SU-DHL-6 (cell line): Measurements from ENCODE around the gene BBLN.

Experiments
- CTCF ChIP-seq: fragments of 200-600 bp; sonication (generic); IDR thresholded peaks from one replicate; pipeline ENCODE4 v1.5.1; 2017; ENCODE audit warnings: antibody characterized with exemption, mild to moderate bottlenecking, low read length, moderate library complexity; ENCODE audit not compliant: insufficient read depth, poor library complexity, severe bottlenecking
- EZH2phosphoT487 ChIP-seq: fragments of 200-600 bp; sonication (generic), shearing (Covaris generic); conservative IDR thresholded peaks from 2 replicates; pipeline ENCODE4 v1.6.1; 2018; ENCODE audit warnings: mild to moderate bottlenecking, antibody characterized with exemption, low read length, moderate library complexity, mixed read lengths

- TF ChIP-seq CTCF: no peak
- TF ChIP-seq EZH2phosphoT487: no peak
Observed at GRCh38 chr9:128206916-128207910, 47.1 kb downstream of the BBLN start.
